Keratinocyte (primary cell): Measurements from ENCODE around the gene TENT4B. TPM values are rescaled to one million over a fixed set of nuclear protein-coding genes. Genes with fewer than 3 reads are reported as not detected.

Experiments
- DNase-seq: peaks from one replicate; pipeline ENCODE4 v3.0.0-alpha.2; 2011; ENCODE audit warnings: low read depth, missing footprints, low spot score
- FAIRE-seq: peaks from 2 replicates; lab custom pipeline; 2011; peaks lifted over from hg19 to GRCh38; lab: Jason Lieb, UNC
- H2AFZ ChIP-seq: 2 replicates; pipeline ENCODE4 v1.6.0; 2012; ENCODE audit warnings: low read length, control low read depth, inconsistent platforms; ENCODE audit not compliant: control insufficient read depth
- H3K27ac ChIP-seq: 2 replicates; pipeline ENCODE4 v1.5.1; 2011; ENCODE audit warnings: low read length; ENCODE audit not compliant: control insufficient read depth, insufficient read depth
- H3K27me3 ChIP-seq: 3 replicates; pipeline ENCODE4 v1.6.0; 2011; ENCODE audit warnings: low read length; ENCODE audit not compliant: control insufficient read depth, insufficient read depth; ENCODE audit errors: extremely low read depth
- H3K36me3 ChIP-seq, 2 experiments: 2 replicates in 1 of 2; 3 replicates in 1 of 2; pipeline ENCODE4 v1.5.1; 2011; ENCODE audit warnings: low read length in 2 of 2, mild to moderate bottlenecking in 1 of 2; ENCODE audit not compliant: control insufficient read depth in 2 of 2, insufficient read depth in 2 of 2; ENCODE audit errors: extremely low read depth in 1 of 2
- H3K4me1 ChIP-seq: 3 replicates; pipeline ENCODE4 v1.5.1; 2011; ENCODE audit warnings: low read length; ENCODE audit not compliant: control insufficient read depth, insufficient read depth; ENCODE audit errors: extremely low read depth
- H3K4me2 ChIP-seq: 3 replicates; pipeline ENCODE4 v1.6.0; 2011; ENCODE audit warnings: low read depth, low read length; ENCODE audit not compliant: control insufficient read depth, insufficient read depth; ENCODE audit errors: extremely low read depth
- H3K4me3 ChIP-seq, 3 experiments: fragments of 200-600 bp in 1 of 3; sonication (generic) in 1 of 3; 2 replicates in 2 of 3; 3 replicates in 1 of 3; pipeline ENCODE4 v1.5.1; 2011 to 2016; ENCODE audit warnings: low read length in 3 of 3, mild to moderate bottlenecking in 3 of 3, control low read depth in 2 of 3, inconsistent platforms in 1 of 3, low read depth in 1 of 3, mixed read lengths in 1 of 3, mixed run types in 1 of 3, moderate library complexity in 1 of 3; ENCODE audit not compliant: control insufficient read depth in 2 of 3, insufficient read depth in 2 of 3; ENCODE audit errors: extremely low read depth in 1 of 3
- H3K79me2 ChIP-seq: 2 replicates; pipeline ENCODE4 v1.6.0; 2012; ENCODE audit warnings: low read length; ENCODE audit not compliant: control insufficient read depth, insufficient read depth
- H3K9ac ChIP-seq: 3 replicates; pipeline ENCODE4 v1.6.0; 2011; ENCODE audit warnings: low read length; ENCODE audit not compliant: control insufficient read depth, insufficient read depth; ENCODE audit errors: extremely low read depth
- H3K9me1 ChIP-seq: 3 replicates; pipeline ENCODE4 v1.6.0; 2011; ENCODE audit warnings: low read length; ENCODE audit not compliant: control insufficient read depth, insufficient read depth; ENCODE audit errors: extremely low read depth
- H3K9me3 ChIP-seq: 2 replicates; pipeline ENCODE4 v1.5.1; 2012; ENCODE audit warnings: low read depth, low read length; ENCODE audit not compliant: control insufficient read depth
- H4K20me1 ChIP-seq: 3 replicates; pipeline ENCODE4 v1.6.0; 2011; ENCODE audit warnings: low read length; ENCODE audit not compliant: control insufficient read depth, insufficient read depth; ENCODE audit errors: extremely low read depth
- CTCF ChIP-seq, 3 experiments: IDR thresholded peaks in 1 of 3; conservative IDR thresholded peaks in 1 of 3; optimal IDR thresholded peaks in 1 of 3; 2 replicates in 2 of 3; 3 replicates in 1 of 3; pipeline versions ENCODE3 to v1.5.1; 2011; ENCODE audit warnings: low read length in 3 of 3, mild to moderate bottlenecking in 3 of 3, moderate library complexity in 2 of 3, control low read depth in 1 of 3, inconsistent platforms in 1 of 3; ENCODE audit not compliant: insufficient read depth in 2 of 3; ENCODE audit errors: extremely low read depth in 1 of 3
- EZH2 ChIP-seq: IDR thresholded peaks from one replicate; pipeline ENCODE4 v1.6.1; 2012; ENCODE audit warnings: inconsistent platforms, mild to moderate bottlenecking, low read length, moderate library complexity
- dilution Hi-C: fragments of 300-500 bp; cut with MboI; formaldehyde crosslinking; loops from one replicate; pipeline ENCODE4 v1.7.0; 2020; ENCODE audit warnings: low sequenced_read_pairs; ENCODE audit not compliant: extremely low pct_ligation_motif_present
- polyA plus RNA-seq, 5 experiments: library from polyadenylated mRNA; depleted of rRNA in 3 of 5; stranded (reverse) in 3 of 5; stranded (forward) in 1 of 5; unstranded in 1 of 5; fragments of >200 nt; gene quantifications; 1 replicate in 1 of 5; 2 replicates in 3 of 5; 3 replicates in 1 of 5; pipeline versions ENCODE4 v1.2.1 to v1.2.3, GENCODE V29; 2011 to 2012; ENCODE audit warnings: missing spikeins in 2 of 5, low read depth in 1 of 5, low replicate concordance in 1 of 5

Gene TENT4B
- polyA plus RNA-seq, 1 donor (not counting 4 experiments of a cell fraction or from before 2014, with no cell fraction given), result 14.8 TPM

- TF ChIP-seq CTCF (optimal IDR thresholded peaks at IDR 0.05 in 1 of 3, IDR thresholded peaks at IDR 0.05 in 1 of 3, conservative IDR thresholded peaks at IDR 0.05 in 1 of 3; ENCODE audit: extremely low read depth in 1 of 3, insufficient read depth in 2 of 3, low read length in 3 of 3), result no peak
- TF ChIP-seq EZH2, result no peak
- H3K4me1 ChIP-seq, result peaks cover 17% of the 10 kb centered on the region
- FAIRE-seq (no peak), DNase-seq (no peak)
- H3K4me2 ChIP-seq, result peak overlapping the region; percentile 99
- no peak overlapping the region for H3K27ac ChIP-seq
- no peaks in the 10 kb centered on the region for H3K27me3 ChIP-seq
- dilution Hi-C loops, result no loop called here
- H3K9me3 ChIP-seq, result no peaks in the 10 kb centered on the region
- H3K9me1 ChIP-seq, result no peaks in the 10 kb centered on the region
- peak overlapping the region in 1 of 3 experiments; percentile 90 for H3K4me3 ChIP-seq
- no peaks in the 10 kb centered on the region for H3K36me3 ChIP-seq
- H4K20me1 ChIP-seq, result peaks cover 21% of the 10 kb centered on the region
- no peak overlapping the region for H3K9ac ChIP-seq
- H2AFZ ChIP-seq, result no peak overlapping the region
- H3K79me2 ChIP-seq, result peaks cover 73% of the 10 kb centered on the region
These were observed 2.8 kb downstream of the TENT4B start for GRCh38 chr16:50155925-50156324.

- dilution Hi-C loops, result no loop called here
- Histone ChIP-seq H3K27me3 (no peaks in the 10 kb centered on the region), H3K9me1 (no peaks in the 10 kb centered on the region), H2AFZ (no peak overlapping the region), H3K4me1 (peaks cover 17% of the 10 kb centered on the region), H3K9ac (no peak overlapping the region), H3K4me2 (no peak overlapping the region), H4K20me1 (peaks cover 21% of the 10 kb centered on the region), H3K27ac (no peak overlapping the region), H3K36me3 (no peaks in the 10 kb centered on the region), H3K79me2 (peaks cover 79% of the 10 kb centered on the region), H3K4me3 (no peak overlapping the region), H3K9me3 (no peaks in the 10 kb centered on the region)
- FAIRE-seq (no peak), DNase-seq (no peak)
- no peak for TF ChIP-seq EZH2
- no peak for TF ChIP-seq CTCF (optimal IDR thresholded peaks at IDR 0.05 in 1 of 3, IDR thresholded peaks at IDR 0.05 in 1 of 3, conservative IDR thresholded peaks at IDR 0.05 in 1 of 3; ENCODE audit: extremely low read depth in 1 of 3, insufficient read depth in 2 of 3, low read length in 3 of 3)
These were observed 3.5 kb downstream of the TENT4B start for GRCh38 chr16:50156590-50156989.
